ENCODE measurements around the gene PTGFRN. TPM values are rescaled to one million over a fixed set of nuclear protein-coding genes. Genes with fewer than 3 reads are reported as not detected.
A peak's percentile ranks its signal among the peaks of the same experiment; 100 is the strongest.
"Not testable (repeated sequence)": the region's sequence is repeated elsewhere in the genome, so short reads cannot be mapped to it uniquely, and the experiment has no call there.

PTGFRN gene
- polyA plus RNA-seq, 3 donors = 52.8 to 56.7 (median 56.4) TPM

DNA sequence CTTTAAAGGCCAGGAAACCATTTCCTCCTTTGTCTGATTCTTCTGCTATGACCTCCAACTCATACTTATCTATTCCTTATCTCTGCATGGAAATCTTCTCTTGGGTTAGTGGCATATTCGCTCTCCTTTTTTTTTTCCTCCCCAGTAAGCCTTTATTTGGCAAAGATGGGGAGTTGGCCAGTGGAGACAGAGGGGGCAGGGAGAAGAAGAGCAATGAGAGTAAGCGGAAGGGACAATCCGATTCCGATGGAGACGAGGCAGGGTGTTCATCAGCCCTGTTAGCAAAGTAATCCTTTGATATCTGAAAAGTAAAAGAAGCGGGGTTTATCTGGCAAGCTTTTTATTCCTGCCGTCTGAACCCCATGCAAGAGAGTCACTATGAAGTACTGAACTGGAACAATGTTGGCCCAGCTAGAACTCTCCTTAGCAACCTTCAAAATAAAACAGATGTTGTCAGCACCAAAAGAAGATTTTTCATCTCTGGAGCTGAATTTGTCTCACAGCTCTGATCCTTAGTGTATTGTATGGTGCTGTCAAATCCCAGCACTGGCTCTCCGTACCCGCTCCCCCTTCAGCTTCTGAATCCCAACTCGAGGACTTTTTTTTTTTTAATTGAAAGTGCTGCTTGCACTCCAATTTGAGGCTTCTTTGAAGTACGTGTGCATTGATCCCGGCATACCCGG is 40.9 kb downstream of the PTGFRN start:
- no peak for DNase-seq (ENCODE audit: extremely low read depth in 1 of 11, low read depth in 9 of 11, low spot score in 4 of 11)

DNA sequence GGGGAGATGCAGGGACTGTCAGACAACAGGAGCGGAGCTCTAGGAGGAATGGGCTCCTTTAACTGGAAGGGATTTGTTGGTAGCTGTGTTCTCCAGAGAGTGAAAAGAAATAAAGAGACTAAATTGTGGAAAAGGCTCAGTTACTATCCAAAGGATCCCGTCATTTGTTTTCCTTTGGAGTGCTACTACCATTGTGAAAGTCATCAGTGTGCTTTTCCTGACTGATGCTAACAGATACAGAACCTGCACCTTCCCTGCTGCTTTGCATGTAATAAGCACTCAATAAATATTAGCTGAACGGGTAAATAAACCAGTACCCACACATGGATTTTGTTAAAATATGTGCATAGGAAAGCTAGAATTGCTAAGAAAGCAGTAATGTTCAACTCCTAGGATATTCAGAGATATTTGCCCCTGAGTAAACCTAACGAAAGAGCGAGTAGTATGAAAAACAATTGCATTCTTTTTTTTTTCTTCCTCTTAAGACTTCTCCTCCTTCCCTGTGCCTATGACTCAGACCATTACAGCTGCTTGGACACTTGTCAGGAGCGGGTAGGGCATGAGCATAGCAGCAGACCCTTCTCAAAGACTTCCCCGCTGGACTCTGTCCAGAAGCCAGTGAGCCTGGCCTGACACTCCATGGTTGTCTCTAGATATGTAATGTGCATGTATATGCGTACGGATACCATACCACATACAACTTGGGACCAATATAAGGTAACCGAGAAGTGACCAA is 41.7 kb downstream of the PTGFRN start:
- DNase-seq (ENCODE audit: extremely low read depth in 1 of 11, low read depth in 9 of 11, low spot score in 4 of 11) = no peak

GRCh38 chr1:116952738-116953275 is 43.1 kb downstream of the PTGFRN start:
- no peak for DNase-seq (ENCODE audit: extremely low read depth in 1 of 11, low read depth in 9 of 11, low spot score in 4 of 11)

DNA sequence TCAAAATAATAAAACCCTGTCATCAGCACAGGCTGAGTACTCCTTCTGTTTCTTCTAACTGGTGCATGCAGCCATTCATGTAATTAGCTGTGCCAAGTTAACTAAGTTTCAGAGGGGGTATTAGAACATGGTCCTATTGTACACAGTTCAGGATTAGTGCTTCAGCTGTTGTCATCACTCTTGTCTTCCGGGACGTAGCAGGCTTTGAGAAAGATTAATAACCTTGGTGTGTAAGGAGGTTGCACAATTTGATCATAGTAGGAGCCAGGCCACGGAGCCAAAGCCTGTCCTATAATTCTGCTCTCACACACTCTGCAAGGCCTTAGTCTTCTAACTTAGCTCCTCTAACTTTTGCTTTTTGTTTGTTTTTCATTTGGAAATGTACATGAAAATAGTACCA is 44.7 kb downstream of the PTGFRN start:
- DNase-seq (ENCODE audit: extremely low read depth in 1 of 11, low read depth in 9 of 11, low spot score in 4 of 11) = no peak

GRCh38 chr1:116956378-116956777 is 46.7 kb downstream of the PTGFRN start:
- DNase-seq (ENCODE audit: extremely low read depth in 1 of 11, low read depth in 9 of 11, low spot score in 4 of 11) = no peak

DNA sequence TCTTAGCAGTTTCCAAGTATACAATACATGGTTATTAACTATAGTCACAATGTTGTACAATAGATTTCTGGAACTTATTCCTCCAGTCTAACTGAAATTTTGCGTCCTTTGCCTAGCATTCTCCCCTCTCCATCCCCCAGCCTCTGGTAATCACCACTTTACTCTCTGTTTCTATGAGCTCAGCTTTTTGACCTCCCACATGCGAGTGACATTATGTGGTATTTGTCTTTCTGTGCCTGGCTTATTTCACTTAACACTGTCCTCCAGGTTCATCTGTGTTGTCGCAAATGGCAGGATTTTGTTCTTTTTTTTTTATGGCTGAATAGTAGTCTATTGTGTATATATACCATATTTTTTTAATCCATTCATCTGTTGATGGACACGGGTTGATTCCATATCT is 47.9 kb downstream of the PTGFRN start:
- DNase-seq (ENCODE audit: extremely low read depth in 1 of 11, low read depth in 9 of 11, low spot score in 4 of 11) = no peak

- no peak for DNase-seq (ENCODE audit: extremely low read depth in 1 of 11, low read depth in 9 of 11, low spot score in 4 of 11)
Observed at GRCh38 chr1:116958110-116958509, 48.4 kb downstream of the PTGFRN start.

DNA sequence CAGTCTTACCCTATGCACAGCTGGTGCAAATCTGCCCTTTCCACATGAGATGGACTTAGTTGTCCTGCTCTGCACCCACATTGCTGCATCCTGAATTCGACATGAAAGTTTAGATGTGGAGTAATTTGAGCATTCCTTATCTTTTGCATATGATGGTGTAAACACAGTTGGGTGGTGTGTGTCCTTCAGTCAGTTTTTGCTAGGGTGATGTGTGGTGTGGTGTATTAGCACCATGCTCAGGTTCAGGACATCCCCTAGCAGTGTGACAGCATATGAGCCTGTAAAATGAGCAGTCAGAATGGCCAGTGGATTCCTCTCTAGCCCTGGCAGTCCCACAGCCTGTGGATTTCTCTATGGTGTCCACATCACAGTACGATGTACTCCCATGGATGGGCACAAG is 49.3 kb downstream of the PTGFRN start:
- DNase-seq (ENCODE audit: extremely low read depth in 1 of 11, low read depth in 9 of 11, low spot score in 4 of 11) = no peak

DNA sequence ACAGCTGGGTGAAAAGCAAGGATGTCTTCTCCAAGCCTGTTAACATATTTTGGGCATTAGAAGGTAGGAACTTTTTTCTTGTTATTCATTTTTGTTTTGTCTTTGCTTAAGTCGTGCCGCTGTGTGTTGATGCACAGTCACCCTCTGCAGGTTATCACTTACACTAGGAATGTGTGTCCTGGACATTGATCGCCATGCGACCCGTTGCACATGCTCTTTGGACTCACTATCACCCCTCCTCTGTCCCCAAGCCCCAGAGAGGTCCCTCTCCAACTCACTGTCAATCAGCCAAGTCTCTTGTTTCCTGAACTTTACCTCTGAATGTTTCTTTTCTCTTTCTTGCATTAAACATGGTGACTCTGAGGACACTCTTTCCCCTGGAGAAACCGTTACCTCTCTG is 51.9 kb downstream of the PTGFRN start:
- no peak for DNase-seq (ENCODE audit: extremely low read depth in 1 of 11, low read depth in 9 of 11, low spot score in 4 of 11)

DNA sequence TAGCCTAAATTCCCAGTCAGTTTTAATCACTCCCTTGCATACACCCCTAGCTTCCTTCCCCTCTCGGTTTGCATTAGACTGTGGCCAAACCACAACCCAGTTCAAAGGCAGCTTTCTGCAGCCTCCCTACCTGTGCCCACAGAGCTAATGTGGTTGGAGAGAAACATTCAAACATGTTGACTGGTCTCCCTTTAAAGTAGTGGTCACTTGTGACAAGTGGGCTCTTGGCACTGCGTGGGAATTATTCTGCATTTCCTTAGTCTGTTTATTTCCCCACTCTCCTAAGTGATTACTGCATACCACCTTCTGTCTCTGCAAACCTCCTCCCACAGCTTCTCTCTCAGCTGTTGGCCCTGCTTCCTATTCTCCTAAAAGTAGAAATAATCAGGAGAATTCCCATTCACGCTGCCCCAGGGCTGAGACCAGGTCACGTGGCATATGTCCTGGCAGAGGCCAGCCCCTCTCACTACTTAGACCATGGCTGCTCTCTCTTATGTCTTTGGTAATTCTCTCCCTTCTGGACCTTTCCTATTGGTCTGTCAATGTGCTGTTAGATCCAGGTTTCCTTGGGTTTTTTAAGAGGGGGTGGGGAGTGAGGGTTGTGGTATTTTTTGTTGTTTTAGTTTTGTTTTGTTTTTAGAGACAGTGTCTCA is 53.4 kb downstream of the PTGFRN start:
- no peak for DNase-seq (ENCODE audit: extremely low read depth in 1 of 11, low read depth in 9 of 11, low spot score in 4 of 11)

DNA sequence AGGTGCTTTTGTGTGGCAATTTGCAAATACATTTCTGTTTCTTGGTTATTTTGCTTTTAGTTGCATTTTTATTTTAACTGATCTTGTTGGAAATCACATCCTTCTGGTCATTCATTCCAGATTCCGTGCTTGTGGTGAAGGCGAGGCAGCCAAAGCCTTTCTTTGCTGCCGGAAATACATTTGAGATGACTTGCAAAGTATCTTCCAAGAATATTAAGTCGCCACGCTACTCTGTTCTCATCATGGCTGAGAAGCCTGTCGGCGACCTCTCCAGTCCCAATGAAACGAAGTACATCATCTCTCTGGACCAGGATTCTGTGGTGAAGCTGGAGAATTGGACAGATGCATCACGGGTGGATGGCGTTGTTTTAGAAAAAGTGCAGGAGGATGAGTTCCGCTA is 57.1 kb downstream of the PTGFRN start:
- no peak for DNase-seq (ENCODE audit: extremely low read depth in 1 of 11, low read depth in 9 of 11, low spot score in 4 of 11)

GRCh38 chr1:116968724-116969123 is 59.0 kb downstream of the PTGFRN start:
- DNase-seq (ENCODE audit: extremely low read depth in 1 of 11, low read depth in 9 of 11, low spot score in 4 of 11) = no peak

DNA sequence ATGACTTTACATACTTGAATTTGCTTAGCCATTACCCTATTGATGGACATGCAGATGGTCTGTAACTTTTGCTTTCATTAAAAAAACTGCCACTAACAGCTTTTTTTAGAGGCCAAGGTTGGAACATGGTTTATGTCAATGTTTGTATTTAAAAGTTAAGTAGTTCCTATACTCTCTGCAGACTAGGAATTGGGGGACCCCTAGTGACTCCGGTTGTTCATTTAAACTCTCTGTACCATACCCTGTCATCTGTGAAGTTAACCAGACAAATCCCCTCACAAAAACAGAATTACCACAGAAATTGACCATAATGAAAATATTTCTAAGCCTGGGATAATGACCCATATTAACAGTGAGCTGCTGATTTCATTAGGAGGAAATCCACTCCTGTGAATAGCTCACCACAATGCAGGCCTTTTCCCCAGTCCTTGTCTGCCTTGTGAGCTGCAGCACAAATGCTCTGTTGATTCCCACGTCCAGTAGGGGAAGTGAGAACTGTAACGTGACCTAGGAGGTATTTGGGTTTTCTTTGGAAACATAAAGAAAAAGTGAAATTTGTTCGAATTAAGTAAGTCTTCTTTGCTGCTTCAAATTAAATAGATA is 61.6 kb downstream of the PTGFRN start:
- no peak for DNase-seq (ENCODE audit: extremely low read depth in 1 of 11, low read depth in 9 of 11, low spot score in 4 of 11)

GRCh38 chr1:116971965-116972673 is 62.4 kb downstream of the PTGFRN start:
- DNase-seq (ENCODE audit: extremely low read depth in 1 of 11, low read depth in 9 of 11, low spot score in 4 of 11) = no peak

DNA sequence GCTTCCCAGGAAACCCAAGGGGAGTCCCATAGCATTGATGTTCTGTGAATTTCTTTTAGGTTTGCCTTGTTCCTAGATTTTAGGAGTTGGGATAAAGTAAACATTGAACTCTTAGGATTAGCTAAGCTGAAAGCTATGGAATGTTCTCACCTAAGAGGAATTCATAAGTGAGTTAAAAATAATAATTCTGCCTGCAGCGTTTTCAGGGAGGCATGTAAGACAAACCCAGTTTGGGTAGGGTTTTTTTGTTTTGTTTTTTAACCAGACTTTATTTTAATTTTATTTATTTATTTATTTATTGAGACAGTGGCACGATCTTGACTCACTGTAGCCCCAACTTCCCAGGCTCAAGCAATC is 62.9 kb downstream of the PTGFRN start:
- peak in 1 of 11 donors; percentile 7 for DNase-seq (ENCODE audit: extremely low read depth in 1 of 11, low read depth in 9 of 11, low spot score in 4 of 11)

- not testable (repeated sequence) for DNase-seq (ENCODE audit: extremely low read depth in 1 of 11, low read depth in 9 of 11, low spot score in 4 of 11)
Observed at GRCh38 chr1:116980309-116980708, 70.6 kb downstream of the PTGFRN start.

GRCh38 chr1:116981521-116982037 is 71.9 kb downstream of the PTGFRN start:
- DNase-seq (ENCODE audit: extremely low read depth in 1 of 11, low read depth in 9 of 11, low spot score in 4 of 11) = no peak

DNA sequence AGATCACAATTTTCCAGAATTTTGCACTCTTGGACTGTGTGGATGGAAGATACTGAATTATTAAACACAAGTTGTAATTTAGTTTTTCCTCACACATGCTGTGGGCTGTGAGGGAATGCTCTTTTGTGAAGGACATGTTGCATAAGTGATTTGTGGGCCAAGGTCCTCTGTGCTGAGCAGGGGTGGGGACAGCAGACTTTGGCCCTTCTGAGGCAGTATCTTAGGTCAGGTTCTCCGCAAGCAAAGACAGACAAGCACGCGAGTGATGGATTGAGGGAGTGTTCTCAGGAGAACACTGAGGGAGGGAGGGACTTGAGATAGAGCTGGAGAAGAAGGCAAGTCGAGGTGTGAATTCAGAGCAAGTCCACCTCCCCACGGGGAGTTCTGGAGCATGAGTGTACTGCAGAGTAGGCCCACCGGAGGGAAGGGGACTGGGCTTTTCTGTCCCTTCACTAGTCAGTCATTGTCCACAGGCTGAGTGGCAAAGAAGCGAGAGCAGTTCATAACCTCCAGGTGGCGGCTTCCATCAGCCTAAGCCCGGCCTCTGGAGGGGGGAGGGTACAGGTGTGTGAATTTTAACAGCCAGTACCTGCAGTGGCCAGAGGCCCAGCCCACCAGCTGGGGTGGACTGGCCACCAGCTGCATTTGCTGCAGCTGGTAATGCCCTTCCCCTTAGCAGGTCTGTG is 72.7 kb downstream of the PTGFRN start:
- DNase-seq (ENCODE audit: extremely low read depth in 1 of 11, low read depth in 9 of 11, low spot score in 4 of 11) = peak in 1 of 11 donors; percentile 7

Data from renal cortex interstitium (tissue), 11 donors.